ENCODE data around the gene ZNF593.

ZNF593 gene

DNA sequence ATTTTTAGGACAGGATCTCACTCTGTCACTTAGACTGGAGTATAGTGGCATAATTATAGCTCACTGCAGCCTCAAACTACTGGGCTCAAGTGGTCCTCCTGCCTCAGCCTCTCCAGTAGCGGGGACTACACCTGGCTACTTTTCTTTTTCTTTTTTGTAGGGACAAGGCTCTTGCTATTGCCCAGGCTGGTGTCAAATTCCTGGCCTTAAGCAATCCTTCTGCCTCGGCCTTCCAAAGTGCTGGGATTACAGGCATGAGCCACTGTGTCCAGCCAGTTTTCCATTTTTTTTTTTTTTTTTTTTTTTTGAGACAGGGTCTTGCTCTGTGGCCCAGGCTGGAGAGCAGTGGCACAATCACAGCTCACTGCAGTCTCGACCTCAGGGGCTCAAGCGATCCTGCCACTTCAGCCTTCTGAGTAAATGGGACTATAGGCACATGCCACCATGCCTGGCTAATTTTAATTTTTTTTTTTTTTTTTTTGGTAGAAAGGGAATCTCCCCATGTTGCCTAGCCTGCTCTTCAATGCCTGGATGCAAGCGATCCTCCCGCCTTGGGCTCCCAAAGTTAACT lies 43.7 kb downstream of the ZNF593 start:
- no peak for DNase-seq

DNA sequence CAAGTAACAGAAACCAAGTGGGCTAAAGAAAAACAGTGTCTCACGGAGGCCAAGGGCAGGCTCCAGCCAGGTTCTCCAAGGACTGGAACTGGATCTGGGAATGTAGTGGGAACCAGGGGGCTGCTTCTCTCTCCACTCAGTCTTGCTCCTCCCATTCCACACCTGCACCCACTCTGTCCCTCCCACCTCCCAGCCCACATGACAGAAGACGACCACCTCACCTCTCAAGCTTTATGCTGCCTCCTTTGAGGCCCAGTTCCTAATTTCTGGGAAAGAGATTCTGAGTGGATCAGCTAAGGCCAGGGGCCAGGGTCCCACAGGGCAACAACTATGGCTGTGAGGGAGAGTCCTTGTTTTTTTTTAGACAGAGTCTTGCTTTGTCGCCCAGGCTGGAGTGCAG lies 45.5 kb downstream of the ZNF593 start:
- DNase-seq, result no peak

DNA sequence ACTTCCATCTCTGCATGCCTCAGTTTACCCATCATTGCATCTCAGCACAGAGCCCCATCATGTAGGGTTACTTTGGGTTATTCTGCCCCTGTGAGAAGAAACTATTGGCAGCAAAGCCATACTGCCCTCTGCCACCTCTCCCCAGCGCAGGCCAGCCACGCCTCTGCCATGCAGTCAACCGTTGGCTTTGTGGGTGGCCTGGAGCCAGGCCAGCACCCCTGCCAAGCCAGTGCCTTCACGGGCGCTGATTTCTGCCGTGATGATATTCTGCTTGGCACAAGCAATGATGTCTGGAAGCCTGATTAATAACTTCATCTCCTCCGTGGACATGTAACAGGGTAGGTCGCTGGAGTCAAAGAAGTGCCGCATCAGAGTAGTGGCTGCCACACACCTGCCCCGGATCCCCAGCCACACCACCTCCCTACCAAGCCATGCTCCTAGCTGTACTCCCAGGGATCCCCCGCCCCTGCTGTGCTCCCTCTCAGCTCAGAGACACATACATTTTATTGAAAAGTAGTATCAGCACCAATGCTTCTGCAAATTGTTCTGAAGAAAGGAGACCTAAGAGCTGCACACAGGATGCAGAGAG lies 49.3 kb downstream of the ZNF593 start:
- no peak for DNase-seq

Data from stimulated activated naive CD4-positive, alpha-beta T cell treated with Interleukin-2 at 50 U/mL for 16 hours (primary cell).